Nephron (organoid): ENCODE results near the gene INSR.
"Not testable (repeated sequence)": the region's sequence is repeated elsewhere in the genome, so short reads cannot be mapped to it uniquely, and the experiment has no call there.

Experiments used
- H3K27ac Mint-ChIP-seq, 3 experiments: 2 replicates each; pipeline ENCODE4 v1.8.0; 2020; ENCODE audit warnings: mixed read lengths in 3 of 3, mild to moderate bottlenecking in 2 of 3, moderate library complexity in 1 of 3
- H3K27me3 Mint-ChIP-seq: 2 replicates; pipeline ENCODE4 v1.8.0; 2021; ENCODE audit warnings: low read depth, mild to moderate bottlenecking, moderate library complexity, mixed read lengths
- H3K36me3 Mint-ChIP-seq: 2 replicates; pipeline ENCODE4 v1.8.0; 2020; ENCODE audit warnings: low read depth, mixed read lengths
- H3K4me1 Mint-ChIP-seq: 2 replicates; pipeline ENCODE4 v1.8.0; 2020; ENCODE audit warnings: mixed read lengths
- H3K4me3 Mint-ChIP-seq, 3 experiments: 2 replicates each; pipeline ENCODE4 v1.8.0; 2020; ENCODE audit warnings: mild to moderate bottlenecking in 3 of 3, mixed read lengths in 3 of 3, moderate library complexity in 2 of 3
- H3K9me3 Mint-ChIP-seq: 2 replicates; pipeline ENCODE4 v1.8.0; 2020; ENCODE audit warnings: mixed read lengths
- CTCF ChIP-seq, 3 experiments: fragments of 200-600 bp; sonication (generic); IDR thresholded peaks; one replicate each; pipeline ENCODE4 v1.5.0; 2021; ENCODE audit warnings: antibody characterized with exemption in 3 of 3; ENCODE audit not compliant: unreplicated experiment in 3 of 3

INSR gene

DNA sequence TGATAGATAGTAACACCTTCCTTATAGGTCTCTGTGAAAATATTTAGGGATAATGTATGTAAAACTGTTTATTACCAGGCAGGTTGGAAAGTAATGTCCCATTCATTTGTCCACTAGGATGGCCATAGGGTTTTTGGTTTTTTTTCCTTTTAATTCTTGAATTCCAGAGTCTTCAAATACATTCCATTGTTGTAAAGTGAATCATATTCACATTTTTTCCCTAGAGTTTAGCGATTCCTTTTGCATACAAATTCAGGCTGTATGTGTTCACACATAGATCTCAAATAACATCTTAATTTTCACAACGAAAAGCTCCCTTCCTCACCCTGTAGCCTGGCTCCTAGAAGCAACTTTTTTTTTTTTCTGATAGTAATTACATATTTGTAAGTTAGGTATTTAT lies 226.5 kb downstream of the INSR start:
- no peak overlapping the region for H3K27ac Mint-ChIP-seq
- peaks cover 9% of the 10 kb centered on the region for H3K4me1 Mint-ChIP-seq
- peak overlapping the region in 2 of 3 experiments; percentile 41 to 99 for H3K4me3 Mint-ChIP-seq
- no peak for TF ChIP-seq CTCF (IDR thresholded peaks at IDR 0.05; ENCODE audit: unreplicated experiment in 3 of 3)
- H3K36me3 Mint-ChIP-seq: peaks cover 31% of the 10 kb centered on the region
- peaks cover 12% of the 10 kb centered on the region for H3K9me3 Mint-ChIP-seq
- peaks cover 5% of the 10 kb centered on the region for H3K27me3 Mint-ChIP-seq

- H3K36me3 Mint-ChIP-seq: peaks cover 25% of the 10 kb centered on the region
- not testable (repeated sequence) for H3K27me3 Mint-ChIP-seq, H3K9me3 Mint-ChIP-seq, H3K27ac Mint-ChIP-seq, H3K4me3 Mint-ChIP-seq, H3K4me1 Mint-ChIP-seq
Observed at GRCh38 chr19:7067122-7067521, 227.1 kb downstream of the INSR start.

DNA sequence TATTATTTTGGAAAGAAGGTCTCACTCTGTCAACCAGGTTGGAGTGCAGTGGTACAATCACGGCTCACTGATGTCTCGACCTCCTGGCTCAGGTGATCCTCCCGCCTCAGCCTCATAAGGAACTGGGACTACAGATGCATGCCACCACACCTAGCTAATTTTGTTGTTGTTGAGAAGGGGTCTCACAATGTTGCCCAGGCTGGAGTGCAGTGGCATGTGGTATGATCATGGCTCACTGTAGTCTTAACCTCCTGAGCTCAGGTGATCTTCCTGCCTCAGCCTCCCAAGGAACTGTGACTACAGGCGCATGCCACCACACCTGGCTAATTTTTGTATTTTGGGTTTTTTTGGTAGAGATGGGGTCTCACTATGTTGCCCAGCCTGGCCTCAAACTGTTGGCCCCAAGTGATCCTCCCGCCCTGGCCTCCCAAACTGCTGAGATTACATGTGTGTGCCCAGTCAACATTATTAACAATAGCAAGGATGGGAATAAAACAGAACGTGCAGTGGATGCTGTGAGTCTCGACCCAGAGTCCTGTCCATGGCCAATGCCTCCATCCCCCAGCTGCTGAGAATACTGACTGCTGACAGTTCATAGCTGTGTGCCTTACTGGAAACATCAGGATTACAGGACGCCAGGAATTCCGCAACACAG lies 230.3 kb downstream of the INSR start:
- H3K27ac Mint-ChIP-seq: no peak overlapping the region
- H3K9me3 Mint-ChIP-seq: peaks cover 4% of the 10 kb centered on the region
- no peak overlapping the region for H3K4me3 Mint-ChIP-seq
- TF ChIP-seq CTCF (IDR thresholded peaks at IDR 0.05; ENCODE audit: unreplicated experiment in 3 of 3): no peak
- H3K27me3 Mint-ChIP-seq: peaks cover 2% of the 10 kb centered on the region
- H3K36me3 Mint-ChIP-seq: peaks cover 1% of the 10 kb centered on the region
- peaks cover 2% of the 10 kb centered on the region for H3K4me1 Mint-ChIP-seq

GRCh38 chr19:7063339-7063738 lies 230.9 kb downstream of the INSR start:
- Mint-ChIP-seq H3K36me3 (no peaks in the 10 kb centered on the region), H3K9me3 (peaks cover 3% of the 10 kb centered on the region), H3K4me1 (no peaks in the 10 kb centered on the region), H3K27ac (no peak overlapping the region), H3K4me3 (no peak overlapping the region), H3K27me3 (no peaks in the 10 kb centered on the region)
- no peak for TF ChIP-seq CTCF (IDR thresholded peaks at IDR 0.05; ENCODE audit: unreplicated experiment in 3 of 3)
